Ecto neural progenitor cell (in vitro differentiated cells): ENCODE results near the gene KL.

Experiments used
- DNase-seq: peaks from one replicate; pipeline ENCODE4 v3.0.0-alpha.2; 2018; ENCODE audit warnings: low spot score

Gene KL

GRCh38 chr13:33081666-33082065 lies 65.4 kb downstream of the KL start:
- no peak for DNase-seq

DNA sequence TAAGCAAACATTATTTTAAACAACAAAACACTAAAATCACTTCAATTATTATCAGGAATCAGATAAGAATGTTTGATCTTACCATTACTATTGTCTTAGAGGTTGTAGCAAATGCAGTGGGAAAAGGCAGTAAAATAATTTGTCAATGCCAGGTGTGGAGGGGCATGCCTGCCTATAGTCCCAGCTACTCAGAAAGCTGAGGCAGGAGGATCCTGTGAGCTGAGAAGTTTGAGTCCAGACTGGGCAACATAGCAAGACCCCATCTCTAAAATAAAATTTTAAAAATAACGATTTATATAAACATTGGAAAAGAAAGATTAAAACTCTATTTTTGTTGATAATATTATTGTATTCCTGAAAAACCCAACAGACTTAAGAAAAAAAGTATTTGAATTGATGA lies 66.8 kb downstream of the KL start:
- DNase-seq = no peak

GRCh38 chr13:33087091-33087490 lies 70.9 kb downstream of the KL start:
- DNase-seq = no peak

DNA sequence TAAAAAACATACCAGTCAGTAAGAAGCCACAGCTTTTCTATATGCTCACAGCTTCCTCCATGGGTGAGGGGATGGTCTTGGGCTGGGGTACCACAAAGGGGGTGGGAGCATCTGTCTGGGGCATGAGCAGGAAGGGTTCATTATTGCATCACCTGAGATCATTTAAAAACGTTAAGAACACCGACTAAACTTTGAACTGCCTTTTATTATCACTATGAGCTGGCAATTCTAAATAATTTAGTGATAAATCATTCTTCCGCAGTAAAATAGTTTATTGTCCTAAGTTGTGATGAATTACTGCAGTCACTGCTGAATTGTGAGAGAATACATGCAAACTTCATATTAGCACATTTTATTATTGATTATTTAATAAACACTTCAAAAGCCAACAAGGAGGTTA lies 71.6 kb downstream of the KL start:
- no peak for DNase-seq

GRCh38 chr13:33089311-33089710 lies 73.1 kb downstream of the KL start:
- DNase-seq = no peak

DNA sequence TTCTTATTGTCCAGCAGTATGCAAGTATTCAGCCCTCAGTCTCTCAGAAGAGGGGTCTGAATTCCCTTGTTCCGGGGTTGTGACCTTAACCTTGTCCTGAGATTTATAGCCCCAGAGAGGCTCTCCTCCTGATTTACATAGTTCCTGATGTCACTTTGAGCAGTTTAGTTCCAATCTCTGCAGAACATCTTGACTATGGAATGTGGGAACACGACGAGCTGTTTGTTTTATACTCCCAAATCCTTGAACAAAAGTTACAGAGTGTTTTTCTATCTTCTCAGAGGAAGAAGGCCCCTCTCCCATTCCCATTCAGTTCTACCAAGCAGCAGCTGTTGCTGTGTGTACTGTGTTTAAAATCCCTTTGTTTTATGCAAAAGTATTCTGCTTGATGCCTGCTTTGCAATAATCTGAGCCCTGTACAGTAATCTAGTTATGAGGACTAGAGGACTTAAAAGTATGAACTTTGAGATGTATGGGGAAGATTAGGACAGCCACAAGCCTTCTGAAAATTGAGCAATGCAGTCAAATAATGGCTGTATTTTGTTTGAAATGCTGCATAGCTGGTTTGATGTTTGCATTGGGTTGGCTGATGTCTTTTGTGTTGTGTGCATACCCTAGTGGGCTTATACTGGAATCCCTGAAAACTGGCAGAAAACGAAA lies 74.7 kb downstream of the KL start:
- no peak for DNase-seq

GRCh38 chr13:33091415-33091774 lies 75.2 kb downstream of the KL start:
- DNase-seq = no peak

DNA sequence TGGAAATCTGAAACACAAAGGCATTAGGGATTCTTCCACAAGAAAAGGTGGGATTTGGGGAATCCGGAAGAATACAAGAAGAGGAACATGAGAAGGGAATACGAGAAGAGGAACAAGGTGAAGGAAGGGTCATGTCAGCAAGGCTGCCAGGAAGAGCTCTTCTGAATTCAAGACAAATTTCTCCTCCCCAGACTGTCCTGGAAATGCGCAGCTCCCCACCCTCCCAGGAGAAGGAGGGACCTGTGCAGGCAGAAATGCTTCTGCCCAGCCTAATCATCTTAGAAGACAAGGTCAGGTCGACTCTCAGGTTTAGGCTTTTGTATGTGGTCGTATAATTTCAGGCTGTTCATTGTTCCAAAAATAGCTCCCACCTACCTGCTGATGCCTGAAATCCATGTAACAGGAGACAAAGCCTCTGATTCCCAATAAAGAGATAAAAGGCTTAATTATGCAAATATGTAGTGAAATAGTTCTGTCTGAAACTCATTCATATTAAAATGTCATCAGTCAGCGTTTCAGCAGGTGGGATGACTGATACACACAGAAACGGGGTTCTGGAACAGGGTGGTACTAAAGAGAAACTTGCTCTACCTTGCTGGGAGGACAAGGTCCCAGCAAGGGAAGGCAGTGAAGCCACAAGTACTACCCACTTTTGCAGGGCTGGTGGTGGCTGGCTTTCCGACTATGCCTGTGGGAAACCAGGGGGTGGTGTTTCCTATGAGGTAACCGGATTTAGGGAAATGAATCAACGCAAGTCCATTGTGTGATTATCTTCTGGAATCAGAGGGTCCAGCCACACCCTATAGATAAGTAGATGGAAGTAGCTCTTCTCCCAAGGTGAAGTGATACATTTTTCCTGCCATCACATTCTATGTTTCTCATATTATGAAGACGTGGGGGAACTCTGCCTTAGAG lies 76.1 kb downstream of the KL start:
- DNase-seq = no peak

DNA sequence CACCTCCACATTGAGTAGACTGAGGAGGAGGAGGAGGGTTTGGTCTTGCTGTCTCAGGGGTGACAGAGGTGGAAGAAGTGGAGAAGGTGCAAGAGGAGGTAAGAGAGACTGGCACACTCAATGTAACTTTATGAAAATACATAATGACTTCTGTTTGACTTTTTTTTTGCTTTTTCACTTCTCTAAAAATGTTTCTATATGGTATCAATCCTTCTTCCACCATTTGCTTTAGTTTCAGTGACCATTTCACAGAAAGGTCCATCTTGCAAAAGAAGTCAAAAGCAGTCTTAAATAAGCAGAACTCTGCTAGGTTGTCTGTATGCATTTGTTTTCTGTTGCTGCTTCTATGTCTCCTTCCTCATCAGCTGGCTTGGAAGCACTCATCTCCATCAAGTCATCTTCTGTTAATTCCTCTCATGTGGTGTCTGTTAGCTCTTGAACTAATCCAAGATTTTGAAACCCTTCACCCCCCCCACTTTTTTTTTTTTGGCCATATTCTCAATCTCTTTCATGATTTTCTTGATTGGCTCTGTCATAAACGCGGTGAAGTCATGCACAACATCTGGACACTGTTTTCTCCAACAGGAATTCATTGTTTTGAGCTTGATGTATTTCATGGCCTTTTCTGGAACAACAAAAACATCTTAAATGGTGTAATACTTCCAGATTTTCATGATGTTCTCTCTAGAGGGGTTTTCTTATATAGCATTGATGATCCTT lies 80.8 kb downstream of the KL start:
- DNase-seq = no peak

GRCh38 chr13:33099860-33100259 lies 83.6 kb downstream of the KL start:
- no peak for DNase-seq

DNA sequence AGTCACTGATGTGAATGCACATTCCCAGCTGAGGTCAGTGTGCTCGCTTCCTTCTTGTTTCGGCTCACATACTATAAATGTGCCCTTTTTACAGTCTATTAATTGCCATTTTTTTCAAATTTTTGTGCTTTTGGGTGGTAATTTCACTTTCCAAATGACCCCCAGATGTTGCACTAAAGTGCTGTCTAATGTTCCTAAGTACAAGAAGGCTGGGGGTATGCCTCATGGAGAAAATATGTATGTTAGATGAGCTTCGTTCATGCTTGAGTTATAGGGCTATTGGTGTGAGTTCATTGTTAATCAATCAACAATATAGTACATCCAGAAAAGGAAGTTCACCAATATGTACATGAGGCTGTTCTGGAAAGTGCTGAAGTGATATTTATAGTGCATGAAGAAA lies 84.7 kb downstream of the KL start:
- DNase-seq = no peak

- no peak for DNase-seq
Observed at GRCh38 chr13:33101835-33102234, 85.6 kb downstream of the KL start.

- DNase-seq = no peak
Observed at GRCh38 chr13:33103457-33103856, 87.2 kb downstream of the KL start.

DNA sequence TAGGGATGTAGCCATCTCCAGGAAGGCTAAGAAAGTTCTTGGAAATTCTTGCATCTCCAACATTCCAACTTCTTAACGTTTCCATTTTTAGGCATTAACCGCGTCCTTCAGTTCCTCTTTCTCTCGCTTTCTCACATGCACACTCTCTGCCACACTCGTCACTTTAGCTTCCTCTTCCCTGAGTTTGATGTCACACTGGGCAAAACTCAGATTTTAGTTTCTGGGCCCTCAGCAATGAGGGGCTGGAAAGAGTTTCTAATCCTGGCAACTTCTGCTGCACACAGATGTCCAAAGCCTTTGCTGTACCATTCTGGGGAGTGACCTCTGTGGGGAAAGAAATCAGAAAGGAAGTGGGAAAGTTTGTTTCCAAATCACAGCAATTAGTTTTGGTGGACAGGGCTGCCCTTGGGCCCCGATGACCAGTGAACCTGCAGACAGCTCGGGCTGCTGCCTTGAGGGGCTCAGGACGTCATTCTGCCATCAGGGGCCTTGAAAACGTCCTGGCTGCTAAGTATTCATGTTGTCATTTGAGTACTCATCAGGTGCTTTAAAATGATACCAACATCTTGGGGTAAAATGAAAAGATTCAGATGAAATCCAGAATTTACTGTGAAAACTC lies 89.3 kb downstream of the KL start:
- DNase-seq = no peak

GRCh38 chr13:33106656-33107360 lies 90.6 kb downstream of the KL start:
- DNase-seq = no peak

- DNase-seq = no peak
Observed at GRCh38 chr13:33107361-33107760, 91.1 kb downstream of the KL start.

DNA sequence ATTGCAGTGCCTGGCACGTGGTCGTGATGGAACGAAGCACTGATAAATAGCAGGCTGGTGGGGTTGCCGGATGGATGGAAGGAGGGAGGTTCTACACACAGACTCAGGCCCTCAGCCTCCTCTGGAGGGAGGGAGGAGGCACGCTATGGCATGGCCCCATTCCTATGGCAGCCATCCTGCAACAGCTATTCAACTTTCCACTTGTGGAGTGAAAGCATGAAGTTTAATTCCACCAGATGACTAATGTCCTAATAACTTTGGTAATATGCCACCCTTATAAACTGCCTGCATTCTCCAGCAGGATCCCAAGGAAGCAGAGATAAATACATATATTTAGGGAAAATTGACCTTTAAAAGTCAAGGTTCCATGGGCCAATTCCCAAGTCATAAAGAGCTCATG lies 92.4 kb downstream of the KL start:
- no peak for DNase-seq

GRCh38 chr13:33109271-33109697 lies 93.1 kb downstream of the KL start:
- DNase-seq = no peak

- DNase-seq = no peak
Observed at GRCh38 chr13:33109801-33110200, 93.6 kb downstream of the KL start.

DNA sequence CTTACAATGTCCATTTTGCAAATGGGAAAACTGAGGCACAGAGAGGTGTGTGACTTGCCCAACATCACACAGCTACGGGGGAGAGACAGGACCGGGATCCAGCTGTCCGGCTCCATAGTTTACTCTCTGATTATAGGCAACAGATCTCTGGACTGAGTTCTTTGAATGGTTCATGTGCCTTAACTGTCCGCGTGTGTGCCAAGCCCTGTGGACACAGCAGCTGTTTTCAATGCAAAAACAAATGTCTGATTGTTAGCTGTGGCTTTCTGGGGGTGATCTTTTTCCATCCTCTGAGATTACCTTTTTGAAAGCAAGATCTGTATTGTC lies 94.1 kb downstream of the KL start:
- no peak for DNase-seq

GRCh38 chr13:33110713-33111413 lies 94.6 kb downstream of the KL start:
- DNase-seq = no peak
